ENCODE data around the gene RORC. TPM values are rescaled to one million over a fixed set of nuclear protein-coding genes. Genes with fewer than 3 reads are reported as not detected.

The RORC gene
- polyA plus RNA-seq, 1 experiment, result not detected

GRCh38 chr1:151823175-151823574 is 8.4 kb downstream of the RORC start:
- POLR2A ChIA-PET, result no interaction called here
- CTCF ChIA-PET, result interaction anchor here (0.5 kb wide), 1 partner anchor 283 kb away, joined by 3 read pairs; the partner anchor contains the start of gene TUFT1
- TF ChIP-seq, protein P1, sequence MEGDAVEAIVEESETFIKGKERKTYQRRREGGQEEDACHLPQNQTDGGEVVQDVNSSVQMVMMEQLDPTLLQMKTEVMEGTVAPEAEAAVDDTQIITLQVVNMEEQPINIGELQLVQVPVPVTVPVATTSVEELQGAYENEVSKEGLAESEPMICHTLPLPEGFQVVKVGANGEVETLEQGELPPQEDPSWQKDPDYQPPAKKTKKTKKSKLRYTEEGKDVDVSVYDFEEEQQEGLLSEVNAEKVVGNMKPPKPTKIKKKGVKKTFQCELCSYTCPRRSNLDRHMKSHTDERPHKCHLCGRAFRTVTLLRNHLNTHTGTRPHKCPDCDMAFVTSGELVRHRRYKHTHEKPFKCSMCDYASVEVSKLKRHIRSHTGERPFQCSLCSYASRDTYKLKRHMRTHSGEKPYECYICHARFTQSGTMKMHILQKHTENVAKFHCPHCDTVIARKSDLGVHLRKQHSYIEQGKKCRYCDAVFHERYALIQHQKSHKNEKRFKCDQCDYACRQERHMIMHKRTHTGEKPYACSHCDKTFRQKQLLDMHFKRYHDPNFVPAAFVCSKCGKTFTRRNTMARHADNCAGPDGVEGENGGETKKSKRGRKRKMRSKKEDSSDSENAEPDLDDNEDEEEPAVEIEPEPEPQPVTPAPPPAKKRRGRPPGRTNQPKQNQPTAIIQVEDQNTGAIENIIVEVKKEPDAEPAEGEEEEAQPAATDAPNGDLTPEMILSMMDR (IDR thresholded peaks at IDR 0.05; ENCODE audit: low read depth, low read length), result no peak

DNA sequence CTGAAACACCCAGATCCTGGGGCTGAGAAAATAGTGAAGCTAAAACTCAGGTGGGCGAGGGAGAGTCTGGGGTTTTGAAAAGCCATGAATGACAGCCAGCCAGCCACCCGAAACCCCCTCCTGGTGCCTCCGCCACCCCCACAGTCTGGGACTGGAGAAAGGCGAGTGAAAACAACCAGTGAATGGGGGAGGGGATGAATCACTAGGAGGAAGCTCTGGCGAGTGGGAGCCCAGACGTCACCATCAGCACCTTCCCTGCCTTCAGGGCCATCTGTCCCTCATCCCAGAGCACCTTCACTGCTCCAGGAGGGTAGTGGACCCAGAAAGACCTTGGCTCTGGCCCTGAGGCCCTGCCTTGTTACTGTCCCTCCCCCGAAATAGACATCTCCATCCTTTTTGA is 9.2 kb downstream of the RORC start:
- POLR2A ChIA-PET, result no interaction called here
- no peak for DNase-seq (ENCODE audit: low read depth, low spot score)
- no peak overlapping the region for H3K27ac ChIP-seq (ENCODE audit: low read depth, low read length)
- TF ChIP-seq, protein P1 (IDR thresholded peaks at IDR 0.05; ENCODE audit: low read depth, low read length), result no peak
- no peak overlapping the region for H3K4me3 ChIP-seq (ENCODE audit: low read depth, low read length)
- peaks cover 47% of the 10 kb centered on the region for H3K27me3 ChIP-seq (ENCODE audit: control insufficient read depth, insufficient read depth, low read length)
- CTCF ChIA-PET, result interaction anchor here (0.5 to 1.2 kb wide), 2 partner anchors 14 to 282 kb away, joined by 3 read pairs; partner anchors contain the start of gene TUFT1
- H3K9me3 ChIP-seq (ENCODE audit: control insufficient read depth, insufficient read depth, low read length), result no peaks in the 10 kb centered on the region; the same call in 1 of the 2 replicates

More at GRCh38 chr1:151823175-151823574, 8.4 kb downstream of the RORC start:
- H3K4me3 ChIP-seq (ENCODE audit: low read depth, low read length), result no peak overlapping the region
- no peak overlapping the region for H3K27ac ChIP-seq (ENCODE audit: low read depth, low read length)
- H3K27me3 ChIP-seq (ENCODE audit: control insufficient read depth, insufficient read depth, low read length), result peaks cover 50% of the 10 kb centered on the region
- no peaks in the 10 kb centered on the region; the same call in 1 of the 2 replicates for H3K9me3 ChIP-seq (ENCODE audit: control insufficient read depth, insufficient read depth, low read length)
- no peak for DNase-seq (ENCODE audit: low read depth, low spot score)

DNA sequence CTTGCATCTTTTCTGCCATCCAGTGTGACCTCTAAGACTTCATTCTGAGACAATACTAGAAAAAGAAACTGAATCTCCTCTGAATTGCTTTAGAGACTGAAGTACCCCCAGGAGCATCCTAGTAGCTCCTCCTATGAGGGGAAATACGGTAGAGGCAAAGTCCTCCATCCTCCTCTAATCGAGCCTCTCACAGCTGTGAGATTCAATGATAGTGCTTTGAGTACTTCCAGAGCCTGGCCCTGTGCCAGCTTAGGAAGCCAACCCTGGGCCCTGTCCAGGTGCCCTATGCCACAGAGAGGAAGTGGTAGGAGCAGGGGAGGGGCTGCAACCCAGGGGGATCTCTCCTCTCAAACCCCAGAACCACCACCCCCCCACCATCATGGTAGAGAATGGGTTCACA is 10.7 kb downstream of the RORC start:
- CTCF ChIA-PET, result interaction anchor here (1.2 kb wide), 1 partner anchor 15 kb away, joined by 3 read pairs; no protein-coding TSS in a partner anchor
- H3K4me3 ChIP-seq (ENCODE audit: low read depth, low read length), result no peak overlapping the region
- H3K9me3 ChIP-seq (ENCODE audit: control insufficient read depth, insufficient read depth, low read length), result no peaks in the 10 kb centered on the region; the same call in 1 of the 2 replicates
- H3K27ac ChIP-seq (ENCODE audit: low read depth, low read length), result no peak overlapping the region
- TF ChIP-seq, protein P1 (IDR thresholded peaks at IDR 0.05; ENCODE audit: low read depth, low read length), result no peak
- H3K27me3 ChIP-seq (ENCODE audit: control insufficient read depth, insufficient read depth, low read length), result peaks cover 51% of the 10 kb centered on the region
- POLR2A ChIA-PET, result no interaction called here
- DNase-seq (ENCODE audit: low read depth, low spot score), result no peak

DNA sequence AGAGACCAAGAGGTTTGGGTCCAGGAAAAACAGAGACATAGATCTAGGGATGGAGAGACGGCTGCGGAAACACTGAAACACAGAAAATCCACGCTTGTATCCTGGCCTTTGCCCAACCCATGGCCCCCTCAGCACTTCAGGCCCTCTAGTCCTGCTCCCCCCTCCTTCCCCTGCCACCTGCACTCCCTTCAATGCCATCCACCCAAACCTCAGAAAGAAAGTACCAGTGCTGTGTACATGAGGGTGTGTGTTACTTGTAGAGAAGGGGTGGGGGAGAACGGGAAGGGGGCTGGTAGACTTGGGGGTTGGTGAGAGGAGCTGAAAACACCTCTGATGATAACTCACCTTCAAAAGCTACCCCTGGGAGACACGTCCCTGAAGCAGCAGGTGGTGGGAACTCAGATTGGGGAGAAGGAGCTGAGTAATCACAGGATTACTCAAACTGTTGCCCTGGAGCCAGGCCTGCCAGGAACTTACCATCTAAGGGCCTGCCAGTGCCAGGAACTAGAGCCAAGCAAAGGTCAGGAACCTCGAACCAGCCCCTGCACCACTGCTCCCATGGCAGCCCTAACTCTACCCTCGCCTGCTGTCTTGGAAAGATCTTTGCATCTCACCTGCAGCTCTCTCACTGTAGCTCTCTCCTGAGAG is 11.5 kb downstream of the RORC start:
- DNase-seq (ENCODE audit: low read depth, low spot score), result no peak
- peaks cover 50% of the 10 kb centered on the region for H3K27me3 ChIP-seq (ENCODE audit: control insufficient read depth, insufficient read depth, low read length)
- H3K9me3 ChIP-seq (ENCODE audit: control insufficient read depth, insufficient read depth, low read length), result no peaks in the 10 kb centered on the region
- no peak overlapping the region for H3K4me3 ChIP-seq (ENCODE audit: low read depth, low read length)
- no peak overlapping the region for H3K27ac ChIP-seq (ENCODE audit: low read depth, low read length)
- ChIA-PET POLR2A (no interaction called here), CTCF (no interaction called here)
- TF ChIP-seq, protein P1 (IDR thresholded peaks at IDR 0.05; ENCODE audit: low read depth, low read length), result no peak

DNA sequence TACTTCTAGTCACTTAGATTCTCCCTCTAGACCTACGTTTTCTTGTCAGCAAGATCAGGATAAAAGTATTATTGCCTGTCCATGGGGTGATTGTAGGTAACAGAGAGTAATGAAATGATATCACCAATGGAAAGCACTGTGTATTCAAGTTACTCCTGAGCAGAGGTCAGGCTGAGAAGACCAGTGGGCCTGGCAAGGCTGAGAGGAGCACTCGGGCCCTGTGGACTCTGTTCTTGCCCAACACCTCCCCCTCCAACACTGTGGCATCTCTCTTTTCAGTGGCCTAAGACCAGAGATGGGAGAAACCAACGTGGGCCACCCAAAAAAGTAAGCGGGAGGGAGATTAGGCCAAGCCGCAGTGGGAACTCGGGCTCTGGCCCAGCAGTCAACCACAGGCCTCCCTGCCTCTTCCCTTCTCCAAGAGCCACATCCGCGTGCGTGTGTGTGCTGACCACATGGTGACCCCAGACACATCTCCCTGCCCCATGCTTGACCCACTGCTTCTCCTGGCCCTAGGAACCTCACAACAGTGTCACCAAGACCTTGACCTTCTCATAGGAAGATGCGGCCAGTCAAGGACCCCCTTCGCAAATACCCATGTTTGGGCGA is 12.3 kb downstream of the RORC start:
- Histone ChIP-seq H3K27ac (ENCODE audit: low read depth, low read length) (no peak overlapping the region), H3K4me3 (ENCODE audit: low read depth, low read length) (no peak overlapping the region), H3K9me3 (ENCODE audit: control insufficient read depth, insufficient read depth, low read length) (no peaks in the 10 kb centered on the region), H3K27me3 (ENCODE audit: control insufficient read depth, insufficient read depth, low read length) (peaks cover 51% of the 10 kb centered on the region)
- ChIA-PET CTCF (no interaction called here), POLR2A (no interaction called here)
- TF ChIP-seq, protein P1 (IDR thresholded peaks at IDR 0.05; ENCODE audit: low read depth, low read length), result no peak
- DNase-seq (ENCODE audit: low read depth, low spot score), result no peak
